NCI-H2196 (cell line): ENCODE results near the gene NCBP3.
A peak's percentile ranks its signal among the peaks of the same experiment; 100 is the strongest.
"Not testable (repeated sequence)": the region's sequence is repeated elsewhere in the genome, so short reads cannot be mapped to it uniquely, and the experiment has no call there.

Experiments
- DNase-seq: peaks from one replicate; lab custom pipeline; 2025; ENCODE audit not compliant: unreplicated experiment; lab: John Stamatoyannopoulos, UW

Gene NCBP3

DNA sequence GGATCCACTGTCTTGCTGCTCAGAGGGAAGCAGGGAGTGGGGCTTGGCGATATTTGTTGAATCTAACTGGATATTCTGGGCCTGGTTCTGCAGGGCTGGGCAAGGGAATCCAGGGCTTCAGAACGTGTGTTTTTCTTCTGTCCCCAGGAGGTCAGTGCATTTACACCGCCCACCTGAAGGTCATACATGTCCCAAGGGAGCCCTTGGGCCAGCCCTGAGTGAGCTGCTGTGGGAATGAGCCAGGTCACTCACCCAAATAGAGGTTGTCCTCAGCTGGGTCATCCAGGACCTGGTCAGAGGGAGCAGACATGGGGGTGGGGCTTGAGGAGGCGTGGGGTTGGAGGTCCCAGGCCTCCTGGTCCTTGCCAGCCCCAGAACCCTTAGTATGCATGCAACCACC lies 36.2 kb upstream of the NCBP3 start:
- DNase-seq = no peak

DNA sequence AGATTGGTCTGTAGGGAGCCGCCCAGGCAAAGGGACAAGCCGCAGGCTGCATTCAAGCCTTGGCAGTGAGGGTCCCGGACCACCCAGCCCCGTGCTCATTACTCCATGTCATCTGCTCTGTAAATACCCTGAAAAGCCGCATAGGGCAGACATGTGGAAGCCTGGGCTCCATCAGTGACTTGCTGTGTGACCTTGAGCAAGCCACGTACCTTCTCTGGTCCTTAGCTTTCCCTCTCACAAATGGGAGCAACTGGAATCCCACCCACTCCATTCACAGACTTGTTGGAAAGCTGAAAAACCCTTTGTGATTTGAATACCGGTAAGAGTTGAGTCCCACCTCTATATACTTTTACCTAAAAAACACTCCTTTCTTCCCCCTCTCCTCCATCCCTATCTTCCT lies 34.9 kb upstream of the NCBP3 start:
- DNase-seq = no peak

DNA sequence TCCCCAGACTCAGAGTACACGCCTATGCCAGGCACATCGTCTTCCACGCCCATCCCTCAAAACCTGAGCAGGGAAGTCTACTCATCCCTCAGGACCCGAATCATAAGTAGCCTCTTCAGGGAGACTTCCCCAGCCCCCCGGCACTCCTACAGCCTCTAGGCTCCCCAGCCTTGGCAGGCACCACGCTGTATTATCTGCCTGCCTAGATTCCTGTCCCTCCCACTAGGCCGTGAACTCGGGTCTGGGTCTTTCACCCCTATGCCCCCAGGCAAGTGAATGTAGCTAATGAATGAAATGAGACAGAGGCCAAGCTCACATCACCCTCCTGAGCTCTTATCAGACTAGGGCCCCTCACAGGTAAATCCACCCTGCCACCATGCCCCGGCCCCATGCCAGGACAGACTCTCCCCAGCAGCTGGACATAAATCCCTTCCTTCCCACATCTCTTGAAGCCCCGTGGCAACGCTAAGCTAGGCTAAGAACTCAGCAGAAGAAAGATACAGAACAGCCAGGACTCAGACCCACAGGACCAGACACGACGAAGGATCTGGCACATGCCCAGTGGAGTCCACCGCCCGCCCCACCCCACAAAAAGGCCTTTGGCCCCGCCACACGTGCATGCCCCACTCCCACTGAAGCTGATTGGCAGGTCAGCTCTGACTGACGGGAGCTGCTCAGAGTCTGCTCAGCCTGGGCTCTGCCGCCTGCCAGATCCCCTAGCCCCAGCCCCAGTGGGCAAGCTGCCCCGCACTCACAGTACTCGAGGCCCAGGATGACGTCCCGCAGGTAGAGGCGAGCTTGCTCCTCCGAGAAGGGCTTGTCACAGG lies 33.8 kb upstream of the NCBP3 start:
- DNase-seq = no peak

DNA sequence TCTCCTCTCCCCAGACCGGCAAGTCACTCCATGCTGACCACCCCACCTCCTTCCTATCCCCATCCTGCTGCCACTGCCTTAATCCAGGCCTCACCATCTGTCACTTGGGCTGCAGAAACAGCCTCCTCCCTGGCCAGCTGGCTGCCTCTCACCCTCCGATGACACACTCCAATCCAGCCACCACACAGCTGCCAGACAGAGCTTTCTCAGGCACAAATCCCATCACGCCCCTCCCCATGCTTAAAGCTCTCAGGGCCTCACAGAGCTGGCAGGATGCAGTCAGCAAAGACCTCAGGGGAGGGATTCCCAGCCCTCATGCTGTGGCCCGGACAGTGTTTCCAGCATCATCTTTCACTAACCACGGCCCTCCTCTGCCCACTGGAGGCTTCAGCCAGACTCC lies 33.1 kb upstream of the NCBP3 start:
- DNase-seq = peak; percentile 2

DNA sequence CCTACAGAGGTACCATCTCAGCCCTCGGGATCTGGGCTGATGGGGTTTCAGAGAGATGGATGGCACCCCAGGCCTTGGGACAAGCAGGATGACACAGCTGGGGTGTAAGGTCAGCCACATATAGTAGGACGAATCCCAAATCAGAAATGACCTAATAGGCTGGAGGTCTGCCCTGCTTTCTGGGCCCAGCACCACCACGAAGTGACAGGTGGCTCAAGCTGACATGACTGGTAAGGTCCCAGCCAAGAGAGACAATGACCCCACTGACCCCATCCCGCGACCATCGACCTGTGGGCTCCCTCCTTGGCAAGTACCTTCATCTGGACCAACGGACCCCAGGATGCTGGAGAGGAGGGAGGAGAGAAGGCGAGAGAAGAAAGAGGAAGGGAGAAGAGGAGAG lies 31.2 kb upstream of the NCBP3 start:
- no peak for DNase-seq

DNA sequence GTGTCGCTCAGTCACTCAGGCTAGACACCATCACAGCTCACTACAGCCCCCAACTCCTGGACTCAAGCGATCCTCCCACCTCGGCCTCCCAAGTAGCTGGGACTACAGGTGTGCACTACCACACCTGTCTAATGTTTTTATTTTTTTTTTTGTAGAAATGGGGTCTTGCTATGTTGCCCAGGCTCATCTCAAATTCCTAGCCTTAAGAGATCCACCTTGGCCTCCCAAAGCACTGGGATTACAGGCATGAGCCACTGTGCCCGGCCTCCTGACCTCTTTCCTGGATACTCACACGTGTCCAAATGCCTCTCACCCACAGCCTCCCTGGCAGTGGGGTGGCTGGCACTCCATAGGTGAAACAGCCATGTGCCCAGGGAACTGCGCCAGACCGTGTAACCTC lies 29.3 kb upstream of the NCBP3 start:
- no peak for DNase-seq

DNA sequence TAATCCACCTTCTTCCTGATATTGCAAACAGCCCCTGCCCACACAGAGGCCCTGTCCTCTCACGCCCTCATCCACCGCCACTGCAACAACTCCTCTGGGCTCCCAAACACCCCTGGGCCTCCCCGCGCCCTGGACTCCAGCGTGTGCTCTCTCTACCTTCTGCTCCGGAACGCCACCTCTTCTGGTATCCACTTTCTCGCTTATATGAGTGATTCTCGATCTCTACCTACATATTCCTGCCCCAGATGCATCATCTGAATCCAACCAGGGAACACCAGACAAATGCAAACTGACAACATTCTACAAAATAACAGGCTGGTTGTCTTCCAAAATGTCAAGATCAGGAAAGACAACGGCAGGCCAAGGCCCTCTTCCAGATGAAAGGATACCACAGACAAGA lies 27.8 kb upstream of the NCBP3 start:
- no peak for DNase-seq

DNA sequence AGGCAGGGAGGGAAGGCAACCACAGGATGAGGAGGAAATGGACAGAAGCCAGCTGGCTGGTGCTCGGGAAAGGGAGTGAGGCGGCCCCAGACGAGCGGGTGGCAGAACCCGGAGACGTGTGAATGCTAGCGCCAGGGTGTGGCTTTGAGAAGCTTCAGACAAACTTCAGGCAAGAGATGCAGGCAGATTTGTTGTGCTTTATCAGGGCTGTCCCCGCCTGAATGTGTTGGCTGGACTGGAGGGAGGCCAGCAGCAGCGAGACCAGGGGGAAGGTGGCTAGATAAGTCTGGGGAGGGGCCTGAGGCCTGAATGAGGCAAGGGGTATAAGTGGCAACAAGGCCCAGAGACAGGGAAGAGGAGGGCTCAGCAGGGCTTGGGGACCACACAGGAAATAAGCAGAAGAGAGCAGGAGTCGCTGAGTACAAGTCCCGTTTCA lies 24.8 kb upstream of the NCBP3 start:
- DNase-seq = no peak

DNA sequence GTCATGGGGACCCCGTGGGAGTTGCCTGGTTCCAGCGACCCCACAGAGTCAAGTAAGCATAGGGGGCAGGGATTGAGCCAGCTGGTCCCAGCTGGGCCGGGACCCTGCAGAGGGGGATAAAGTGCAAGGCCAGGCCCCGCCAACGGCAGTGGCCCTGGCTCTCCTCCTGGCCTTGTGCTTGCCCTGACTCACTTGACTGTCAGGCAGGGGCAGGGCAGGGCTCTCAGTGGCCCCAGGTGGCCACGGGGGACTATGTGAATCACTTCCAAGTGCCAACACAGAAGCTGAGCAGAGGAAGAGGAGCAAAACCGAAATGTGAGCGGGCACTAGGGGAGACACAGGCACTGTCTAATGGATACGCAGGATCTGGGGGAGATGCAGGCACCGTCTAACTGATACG lies 21.6 kb upstream of the NCBP3 start:
- no peak for DNase-seq

DNA sequence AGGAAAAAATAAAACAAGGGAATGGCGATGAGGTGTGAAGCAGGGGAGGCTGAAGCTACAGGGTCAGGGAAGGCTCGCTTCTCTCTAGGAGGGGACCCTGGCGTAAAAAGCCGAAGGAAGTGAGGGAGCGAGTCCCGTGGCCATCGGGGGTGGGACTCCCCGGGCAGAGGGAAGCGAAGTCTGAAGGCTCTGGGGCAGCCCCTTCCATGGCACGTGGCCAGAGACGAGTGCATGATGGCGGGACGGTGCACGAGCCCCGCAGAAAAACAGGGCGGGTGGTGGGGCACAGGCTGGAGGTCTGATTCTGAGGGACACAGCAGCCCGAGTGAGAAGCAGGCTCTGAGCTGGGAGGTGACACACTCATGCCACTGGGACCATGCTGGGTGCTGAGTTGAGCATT lies 21.1 kb upstream of the NCBP3 start:
- DNase-seq = no peak

DNA sequence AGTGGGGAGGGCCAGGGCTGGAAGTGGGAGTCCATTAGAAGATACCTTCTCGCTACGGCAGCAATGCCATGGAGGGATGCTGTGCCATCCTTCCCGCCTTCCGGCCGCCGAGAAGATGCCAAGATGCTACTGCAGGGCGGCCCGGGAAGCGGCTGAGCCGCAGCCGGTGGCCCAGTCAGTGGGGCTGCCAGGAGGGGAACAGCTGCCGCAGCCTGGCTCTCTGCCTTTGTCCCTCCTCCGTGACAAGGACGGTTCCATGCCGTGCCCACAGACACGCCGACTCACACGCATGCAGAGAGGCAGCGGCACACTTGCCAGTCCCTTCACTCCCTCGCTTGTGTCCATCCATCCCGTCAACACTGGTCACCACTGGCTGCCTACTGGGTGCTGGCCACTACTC lies 20.2 kb upstream of the NCBP3 start:
- no peak for DNase-seq

DNA sequence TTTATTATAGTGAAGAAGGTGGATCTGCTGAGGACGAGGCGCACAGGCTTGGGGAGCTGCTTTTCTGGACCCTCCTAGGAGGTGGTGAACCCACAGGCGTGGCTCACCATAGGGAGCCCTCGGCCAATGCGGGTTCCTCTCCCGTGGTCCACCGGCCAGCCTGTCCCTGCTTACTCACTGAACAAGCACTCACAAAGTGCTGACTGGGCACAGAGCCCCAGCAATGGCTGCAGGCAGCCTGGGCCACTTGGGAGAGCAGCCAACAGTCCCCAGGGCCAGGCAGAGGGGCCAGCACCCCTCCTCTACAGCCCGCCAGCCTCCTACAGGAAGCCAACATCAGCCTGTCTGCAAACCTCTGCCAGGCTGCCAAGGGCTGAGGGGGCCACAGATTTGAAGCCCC lies 19.1 kb upstream of the NCBP3 start:
- no peak for DNase-seq

DNA sequence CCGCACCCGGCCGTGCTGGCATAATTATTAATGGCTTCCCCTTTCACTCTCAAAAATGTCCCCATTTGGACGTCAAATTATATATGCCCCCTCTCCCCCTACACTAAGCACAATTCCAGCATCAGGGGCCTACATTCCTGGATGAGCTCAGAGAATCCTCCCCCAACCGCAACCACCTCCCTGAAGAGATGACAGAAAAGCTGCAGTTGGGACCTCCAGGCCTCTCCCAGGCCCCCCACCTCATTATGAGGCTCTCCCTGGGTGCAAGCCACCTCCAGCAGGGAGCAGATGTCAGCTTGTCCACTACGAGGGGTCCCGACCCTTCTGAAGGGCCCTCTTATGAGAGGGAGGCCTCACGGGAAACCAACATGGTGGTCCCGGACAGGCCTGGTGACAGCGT lies 18.5 kb upstream of the NCBP3 start:
- no peak for DNase-seq

DNA sequence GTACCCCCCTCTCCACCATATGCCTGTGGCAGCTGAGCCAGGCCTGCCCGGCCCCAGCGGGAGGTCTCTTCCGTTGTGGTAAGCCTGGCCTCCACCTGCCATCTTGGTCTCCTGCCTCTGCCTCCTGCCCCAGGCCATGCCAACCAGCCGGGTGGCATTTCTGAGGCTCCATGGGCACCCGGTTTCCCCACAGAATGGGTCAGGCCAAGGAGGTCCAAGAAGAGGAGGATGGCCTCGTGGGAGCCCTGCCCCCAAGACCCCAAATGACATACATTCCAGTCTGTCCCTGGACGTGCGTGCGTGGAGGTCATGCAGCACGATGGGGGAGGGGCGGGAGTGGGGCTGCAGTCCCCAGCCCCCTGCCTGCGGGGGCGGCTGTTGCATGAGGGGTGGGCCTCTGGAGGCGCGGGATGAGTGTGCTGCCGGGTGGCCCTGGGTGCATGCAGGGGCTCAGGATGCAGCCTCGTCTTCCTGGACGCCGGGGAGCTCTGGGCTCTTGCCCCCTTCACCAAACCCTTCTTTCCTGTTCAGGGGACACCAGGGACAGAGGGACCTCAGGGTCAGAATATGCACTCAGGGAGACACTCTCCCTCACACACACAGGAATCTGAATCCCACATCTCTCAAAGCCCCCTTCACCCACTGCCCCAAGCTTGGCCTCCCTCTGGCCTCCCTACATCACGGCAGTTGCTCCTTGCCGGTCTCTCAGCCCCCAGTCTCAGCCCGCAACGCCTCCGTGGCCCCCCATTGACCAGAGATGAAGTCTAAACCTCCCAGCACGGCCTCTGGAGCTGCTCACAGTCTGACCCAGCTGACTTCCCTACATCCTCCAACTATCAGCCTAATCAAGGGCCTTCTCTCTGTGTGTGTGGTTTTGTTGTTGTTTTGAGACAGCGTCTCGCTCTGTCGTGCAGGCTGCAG lies 16.0 kb upstream of the NCBP3 start:
- no peak for DNase-seq

DNA sequence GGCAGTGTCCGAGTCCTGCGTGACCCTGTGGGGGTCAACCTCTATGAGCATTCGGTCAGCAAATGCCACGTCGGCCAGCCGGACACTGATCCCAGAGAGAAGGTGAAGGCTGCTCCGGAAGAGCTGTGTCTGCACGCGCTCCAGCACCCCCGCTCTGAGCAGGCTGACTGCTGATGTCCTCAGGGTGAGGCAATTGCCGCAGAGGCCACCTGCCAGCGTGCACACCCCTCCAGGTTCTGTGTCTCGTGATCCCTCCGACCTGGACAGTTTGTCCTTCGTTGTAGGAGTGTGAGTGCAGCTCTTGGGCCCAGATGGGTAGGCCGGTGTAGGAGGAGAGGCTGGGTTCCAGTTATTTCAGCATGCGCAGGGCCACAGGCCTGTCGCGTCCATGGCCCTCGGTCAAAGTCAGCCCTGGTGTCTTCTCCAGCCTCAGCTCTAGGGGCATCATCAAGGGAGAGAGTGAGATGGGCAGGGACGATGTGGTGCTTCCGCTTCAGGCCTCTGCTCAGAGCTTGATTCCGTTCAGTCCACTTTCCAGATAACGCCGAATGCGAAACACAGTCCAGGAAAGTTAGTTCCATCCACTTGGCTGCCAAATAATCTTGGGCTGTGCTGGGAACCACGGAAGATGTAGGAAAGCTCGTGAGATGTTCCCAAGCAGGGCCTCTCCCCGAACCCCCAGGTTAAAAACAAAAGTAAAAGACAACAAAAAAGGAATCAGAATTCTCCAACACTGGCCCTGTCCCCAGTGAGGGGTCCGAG lies 15.1 kb upstream of the NCBP3 start:
- no peak for DNase-seq

DNA sequence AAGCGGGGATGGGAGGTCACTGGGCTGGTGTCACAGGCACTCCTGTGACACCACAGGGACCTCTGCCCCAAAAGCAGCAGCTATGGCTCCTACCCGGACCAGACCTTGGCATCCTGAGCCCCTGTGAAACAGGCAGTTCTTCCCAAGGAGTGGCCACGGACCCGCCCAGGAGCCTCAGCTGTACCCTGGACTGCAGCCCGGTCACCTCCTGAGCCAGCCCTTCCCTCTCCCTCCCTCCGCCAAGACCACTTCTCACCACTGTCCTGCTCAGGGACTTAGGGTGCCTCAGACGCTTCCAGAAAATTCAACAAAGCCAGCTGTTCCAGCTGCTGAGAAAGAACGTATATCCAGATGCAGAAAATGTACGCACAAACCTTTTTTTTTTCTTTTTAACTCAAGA lies 13.9 kb upstream of the NCBP3 start:
- no peak for DNase-seq

DNA sequence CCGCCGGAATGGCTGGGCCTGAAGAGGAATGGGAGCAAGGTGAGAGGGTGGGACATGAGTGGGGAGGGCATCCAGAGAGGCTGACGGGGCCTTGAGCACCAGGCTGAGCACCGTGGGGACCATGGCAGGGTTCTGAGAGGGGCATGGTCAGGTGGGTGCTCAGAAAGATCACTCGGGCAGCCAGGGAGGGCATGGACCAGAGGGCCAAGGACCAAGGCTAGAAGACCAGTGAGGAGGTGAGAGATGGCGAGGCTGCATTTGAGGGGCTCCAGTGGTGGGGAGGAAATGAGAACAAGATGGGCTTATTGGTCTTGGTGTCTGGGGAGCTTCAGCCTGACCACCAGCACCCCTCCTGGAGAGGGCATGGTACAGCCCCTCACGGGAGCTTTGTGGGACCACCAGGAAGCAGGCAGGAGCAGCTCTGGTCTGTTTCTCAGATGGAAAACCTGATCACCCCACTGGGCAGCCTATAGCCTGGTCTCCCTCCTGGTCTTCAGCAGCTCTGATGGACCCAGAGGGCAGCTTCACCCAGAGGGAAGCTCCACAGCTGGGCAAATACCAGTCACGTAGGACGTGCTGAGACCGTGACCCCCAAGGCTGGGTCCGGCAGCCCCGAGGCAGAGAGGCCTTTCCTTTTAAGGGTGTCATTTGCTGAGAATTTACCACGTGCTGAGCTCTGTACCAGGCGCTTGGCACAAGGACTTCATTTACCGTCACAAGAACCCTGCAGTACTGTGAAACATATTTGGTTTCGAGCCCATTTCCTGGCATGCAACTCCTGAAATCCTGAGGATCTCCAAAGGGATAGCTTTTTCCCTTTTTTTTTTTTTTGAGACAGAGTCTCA lies 11.4 kb upstream of the NCBP3 start:
- no peak for DNase-seq

DNA sequence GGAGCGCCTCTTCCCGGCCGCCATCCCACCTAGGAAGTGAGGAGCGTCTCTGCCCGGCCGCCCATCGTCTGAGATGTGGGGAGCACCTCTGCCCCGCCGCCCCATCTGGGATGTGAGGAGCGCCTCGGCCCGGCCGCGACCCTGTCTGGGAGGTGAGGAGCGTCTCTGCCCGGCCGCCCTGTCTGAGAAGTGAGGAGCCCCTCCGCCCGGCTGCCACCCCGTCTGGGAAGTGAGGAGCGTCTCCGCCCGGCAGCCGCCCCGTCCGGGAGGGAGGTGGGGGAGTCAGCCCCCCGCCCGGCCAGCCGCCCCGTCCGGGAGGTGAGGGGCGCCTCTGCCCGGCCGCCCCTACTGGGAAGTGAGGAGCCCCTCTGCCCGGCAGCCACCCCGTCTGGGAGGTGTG lies 8.2 kb upstream of the NCBP3 start:
- DNase-seq = not testable (repeated sequence)

DNA sequence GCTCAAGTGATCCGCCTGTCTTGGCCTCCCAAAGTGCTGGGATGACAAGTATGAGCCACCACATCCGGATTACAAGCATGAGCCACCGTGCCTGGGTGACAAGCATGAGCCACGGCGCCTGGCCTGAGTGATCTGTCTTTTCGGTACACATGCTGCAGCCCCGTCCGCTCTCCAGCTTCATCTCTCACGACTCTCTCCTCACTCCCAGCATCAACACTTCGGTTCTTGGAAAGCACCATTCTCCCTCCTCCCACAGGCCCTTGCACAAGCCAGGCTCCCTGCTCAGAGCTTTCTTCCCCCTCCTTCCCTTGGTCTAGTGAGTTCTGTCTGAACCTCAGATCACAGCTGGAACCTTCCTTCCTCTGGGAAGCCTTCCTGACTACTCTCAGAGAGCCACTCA lies 6.5 kb upstream of the NCBP3 start:
- no peak for DNase-seq

DNA sequence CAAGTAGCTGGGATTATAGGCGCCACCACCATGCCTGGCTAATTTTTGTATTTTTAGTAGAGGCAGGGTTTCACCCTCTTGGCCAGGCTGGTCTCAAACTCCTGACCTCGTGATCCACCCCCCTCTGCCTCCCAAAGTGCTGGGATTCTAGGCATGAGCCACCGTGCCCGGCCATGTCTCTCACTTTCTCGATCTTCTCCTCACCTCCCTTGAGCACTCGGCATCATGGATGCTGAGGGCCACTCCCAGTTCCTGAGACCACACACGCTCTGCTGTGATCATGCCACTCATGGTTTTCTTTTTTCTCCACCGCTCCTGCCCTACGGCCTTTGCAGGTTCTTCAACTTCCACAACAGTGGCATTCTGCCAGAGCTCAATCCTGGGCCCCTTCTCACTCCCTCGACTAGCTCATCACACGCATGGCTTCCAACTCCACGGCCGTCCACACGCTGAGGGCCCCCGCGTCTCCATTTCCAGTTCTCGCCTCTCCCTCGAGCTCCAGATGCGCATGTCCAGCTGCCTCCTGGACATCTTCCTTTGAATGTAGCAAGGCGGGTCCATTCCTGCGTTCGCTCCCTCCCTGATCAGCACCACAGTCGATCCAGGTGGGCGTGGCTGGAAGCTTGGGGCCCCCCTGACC lies 5.5 kb upstream of the NCBP3 start:
- no peak for DNase-seq
